Activated T-cell treated with anti-CD3 and anti-CD28 coated beads, Interleukin-2, amount 50 U/mL, for 4 hours (primary cell): ENCODE data around the gene OPRL1. TPM values are rescaled to one million over a fixed set of nuclear protein-coding genes. Genes with fewer than 3 reads are reported as not detected.

Experiments
- ATAC-seq, 2 donors: fragments of 200-7000 bp; cut with Tn5 transposase; one replicate each; pipeline ENCODE4 v1.10.0; 2021
- DNase-seq: peaks from one replicate; pipeline ENCODE4 v3.0.0-alpha.2; 2020
- H3K27me3 Mint-ChIP-seq: one replicate; pipeline ENCODE4 v1.8.0; 2021; ENCODE audit warnings: low read depth, mixed read lengths
- H3K36me3 Mint-ChIP-seq: one replicate; pipeline ENCODE4 v1.8.0; 2022; ENCODE audit warnings: mixed read lengths; ENCODE audit not compliant: insufficient read depth
- H3K4me1 Mint-ChIP-seq: one replicate; pipeline ENCODE4 v1.8.0; 2021; ENCODE audit warnings: low read depth, mixed read lengths
- H3K4me3 Mint-ChIP-seq: one replicate; pipeline ENCODE4 v1.8.0; 2021; ENCODE audit warnings: mild to moderate bottlenecking, moderate library complexity, mixed read lengths
- H3K9me3 Mint-ChIP-seq: one replicate; pipeline ENCODE4 v1.8.0; 2021; ENCODE audit warnings: mixed read lengths
- total RNA-seq, 3 donors: library from RNA; stranded (reverse); gene quantifications; one replicate each; pipeline ENCODE4 v1.2.1, GENCODE V29; 2021

The OPRL1 gene
- total RNA-seq, 3 donors from 2014 or later, result 0.05 to 0.11 TPM; not detected in 1

DNA sequence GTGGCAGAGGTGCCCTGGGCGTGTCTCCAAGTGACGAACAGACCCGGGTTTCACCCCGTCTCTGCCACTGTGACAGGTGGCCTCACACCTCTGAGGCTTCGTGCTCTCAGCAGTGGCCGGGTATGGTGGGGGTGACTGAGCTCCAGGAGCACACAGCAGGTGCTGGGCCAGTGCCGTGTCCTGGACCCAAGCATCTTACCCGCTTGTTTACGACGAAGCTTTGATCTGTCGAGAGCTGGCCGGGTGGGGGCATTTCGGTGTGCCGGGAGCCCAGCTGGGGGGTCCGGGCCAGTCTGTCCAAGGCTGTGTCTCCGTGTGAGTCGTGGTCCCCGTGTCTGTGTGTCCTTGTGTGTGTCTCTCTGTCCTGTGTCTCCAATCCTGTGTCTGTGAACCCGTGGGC lies 11.5 kb downstream of the OPRL1 start:
- H3K4me1 Mint-ChIP-seq, result peaks cover 1% of the 10 kb centered on the region
- DNase-seq (no peak), ATAC-seq (no peak)
- peaks cover 4% of the 10 kb centered on the region for H3K9me3 Mint-ChIP-seq
- no peaks in the 10 kb centered on the region for H3K36me3 Mint-ChIP-seq
- no peaks in the 10 kb centered on the region for H3K27me3 Mint-ChIP-seq
- no peak overlapping the region for H3K4me3 Mint-ChIP-seq

GRCh38 chr20:64091770-64092169 lies 11.9 kb downstream of the OPRL1 start:
- ATAC-seq, result no peak
- Mint-ChIP-seq H3K36me3 (peaks cover under 1% of the 10 kb centered on the region), H3K4me3 (no peak overlapping the region)

DNA sequence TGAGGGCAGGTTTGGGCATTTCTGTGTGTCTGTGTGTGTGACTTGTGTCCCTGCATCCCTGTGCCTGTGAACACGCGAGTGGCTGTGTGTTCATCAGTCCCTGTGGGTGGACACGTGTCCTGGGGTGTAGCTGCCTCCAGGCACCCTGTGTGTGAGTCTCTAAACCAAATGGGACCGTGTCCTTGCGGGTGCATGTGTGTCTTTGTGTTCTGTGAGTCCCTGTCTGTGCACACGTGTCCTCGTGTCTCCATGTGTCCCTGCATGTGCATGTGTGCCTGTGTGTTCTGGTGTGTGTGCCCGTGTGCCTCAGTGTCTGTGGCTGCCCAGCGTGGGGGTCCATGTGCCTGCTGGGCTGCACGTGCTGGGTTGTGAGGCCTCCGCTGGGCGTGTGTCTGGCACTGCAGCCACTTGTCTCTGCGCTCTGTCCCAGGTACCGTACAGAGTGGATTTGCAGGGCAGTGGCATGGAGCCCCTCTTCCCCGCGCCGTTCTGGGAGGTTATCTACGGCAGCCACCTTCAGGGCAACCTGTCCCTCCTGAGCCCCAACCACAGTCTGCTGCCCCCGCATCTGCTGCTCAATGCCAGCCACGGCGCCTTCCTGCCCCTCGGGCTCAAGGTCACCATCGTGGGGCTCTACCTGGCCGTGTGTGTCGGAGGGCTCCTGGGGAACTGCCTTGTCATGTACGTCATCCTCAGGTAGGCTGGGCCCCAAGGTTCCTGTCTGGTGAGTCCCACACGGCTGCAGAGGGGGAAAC lies 12.6 kb downstream of the OPRL1 start:
- ATAC-seq, result no peak

More at GRCh38 chr20:64091770-64092169, 11.9 kb downstream of the OPRL1 start:
- Mint-ChIP-seq H3K4me1 (peaks cover 2% of the 10 kb centered on the region), H3K27me3 (no peaks in the 10 kb centered on the region), H3K9me3 (peaks cover 4% of the 10 kb centered on the region)
- no peak for DNase-seq

DNA sequence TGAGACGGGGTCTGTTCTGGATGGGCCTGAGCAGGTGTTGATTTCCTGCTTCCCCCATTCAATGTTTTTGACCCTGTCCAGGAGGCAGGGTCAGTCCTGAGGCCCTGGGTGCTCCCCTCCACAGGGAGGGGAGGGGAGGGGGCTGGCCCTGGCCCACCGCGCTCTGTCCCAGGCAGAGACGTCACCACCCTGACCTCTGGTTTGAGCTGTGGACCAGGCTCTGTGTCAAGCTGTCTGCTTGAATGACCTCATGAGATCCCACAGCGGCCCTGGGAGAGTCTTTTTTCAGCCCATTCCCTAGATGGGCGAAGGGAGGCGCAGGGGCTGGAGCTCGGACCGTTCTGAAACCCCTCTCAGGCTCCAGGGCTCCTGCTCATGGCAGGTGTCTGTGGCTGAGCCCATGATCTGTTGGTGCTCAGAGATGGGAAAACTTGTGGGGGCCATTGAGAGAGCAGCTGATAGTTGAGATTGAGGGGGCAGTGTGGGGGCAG lies 13.2 kb downstream of the OPRL1 start:
- no peak for ATAC-seq
- H3K9me3 Mint-ChIP-seq, result peaks cover 3% of the 10 kb centered on the region
- no peak overlapping the region for H3K4me3 Mint-ChIP-seq
- no peaks in the 10 kb centered on the region for H3K27me3 Mint-ChIP-seq
- peaks cover 3% of the 10 kb centered on the region for H3K4me1 Mint-ChIP-seq
- DNase-seq, result no peak
- peaks cover 2% of the 10 kb centered on the region for H3K36me3 Mint-ChIP-seq

More for the DNA sequence above, 12.6 kb downstream of the OPRL1 start:
- Mint-ChIP-seq H3K4me3 (no peak overlapping the region), H3K36me3 (peaks cover 2% of the 10 kb centered on the region), H3K9me3 (peaks cover 4% of the 10 kb centered on the region), H3K27me3 (no peaks in the 10 kb centered on the region), H3K4me1 (peaks cover 3% of the 10 kb centered on the region)
- DNase-seq, result no peak

DNA sequence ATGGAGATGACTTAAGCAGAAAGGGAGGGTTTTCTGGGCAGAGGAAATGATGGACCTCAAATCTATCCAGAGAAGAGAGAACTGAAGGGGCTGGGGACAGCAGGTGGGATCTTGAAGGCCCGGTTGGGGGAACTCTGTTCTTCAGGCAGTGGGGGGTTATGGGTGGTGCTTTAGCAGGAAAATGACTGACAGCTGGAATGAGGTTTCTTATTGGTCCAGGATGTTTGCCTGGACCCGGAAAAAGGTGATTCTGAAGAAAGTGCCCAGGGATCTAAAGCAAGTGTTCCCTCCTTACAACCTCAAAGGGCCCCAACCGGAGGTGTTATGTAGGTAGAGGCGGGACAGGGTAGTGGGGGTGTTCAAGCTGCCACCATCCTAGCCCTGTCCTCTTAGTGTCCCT lies 15.6 kb downstream of the OPRL1 start:
- H3K27me3 Mint-ChIP-seq, result no peaks in the 10 kb centered on the region
- no peaks in the 10 kb centered on the region for H3K9me3 Mint-ChIP-seq
- no peak for DNase-seq
- peaks cover 2% of the 10 kb centered on the region for H3K36me3 Mint-ChIP-seq
- peaks cover 7% of the 10 kb centered on the region for H3K4me1 Mint-ChIP-seq
- ATAC-seq, result no peak
- no peak overlapping the region for H3K4me3 Mint-ChIP-seq

DNA sequence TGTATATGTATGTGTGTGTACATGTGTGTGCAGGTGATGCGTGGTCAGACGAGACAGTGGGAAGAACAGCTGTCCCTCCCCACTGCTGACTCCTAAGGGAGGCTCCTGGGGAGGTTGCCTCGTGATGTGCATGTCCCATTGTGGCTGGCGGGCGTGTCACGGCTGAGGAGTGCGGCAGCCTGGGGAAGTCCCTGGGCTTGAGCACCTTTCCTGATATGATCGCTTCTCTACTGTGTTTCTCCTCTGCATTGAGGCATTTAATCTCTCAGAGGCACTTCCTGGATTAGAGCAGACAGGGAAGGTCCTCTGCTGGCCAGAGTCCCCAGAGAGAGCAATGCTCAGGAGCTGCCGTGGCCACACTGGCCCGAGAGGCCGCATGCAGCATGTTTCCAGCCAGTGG lies 16.0 kb downstream of the OPRL1 start:
- DNase-seq, result no peak
- Mint-ChIP-seq H3K4me1 (peaks cover 10% of the 10 kb centered on the region), H3K4me3 (no peak overlapping the region), H3K9me3 (no peaks in the 10 kb centered on the region), H3K36me3 (peaks cover 2% of the 10 kb centered on the region), H3K27me3 (peaks cover 1% of the 10 kb centered on the region)
- no peak for ATAC-seq

DNA sequence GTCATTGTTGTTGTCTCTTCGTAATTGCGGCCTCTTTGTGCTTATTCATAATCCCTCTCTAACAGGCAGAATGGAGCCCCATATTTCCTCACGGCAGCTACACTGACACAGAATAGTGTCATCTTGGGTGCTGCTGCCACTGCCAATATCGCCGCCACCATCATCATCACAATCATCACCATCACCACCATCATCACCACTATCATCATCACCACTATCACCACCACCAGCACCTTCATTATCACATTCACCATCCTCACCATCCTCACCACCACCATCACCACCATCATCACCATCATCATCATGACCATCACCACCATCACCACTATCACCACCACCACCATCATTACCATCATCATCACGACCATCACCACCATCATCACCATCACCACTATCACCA lies 16.7 kb downstream of the OPRL1 start:
- Mint-ChIP-seq H3K4me3 (no peak overlapping the region), H3K4me1 (peaks cover 15% of the 10 kb centered on the region), H3K36me3 (peaks cover 2% of the 10 kb centered on the region), H3K27me3 (peaks cover 7% of the 10 kb centered on the region), H3K9me3 (no peaks in the 10 kb centered on the region)
- DNase-seq (no peak), ATAC-seq (no peak)

DNA sequence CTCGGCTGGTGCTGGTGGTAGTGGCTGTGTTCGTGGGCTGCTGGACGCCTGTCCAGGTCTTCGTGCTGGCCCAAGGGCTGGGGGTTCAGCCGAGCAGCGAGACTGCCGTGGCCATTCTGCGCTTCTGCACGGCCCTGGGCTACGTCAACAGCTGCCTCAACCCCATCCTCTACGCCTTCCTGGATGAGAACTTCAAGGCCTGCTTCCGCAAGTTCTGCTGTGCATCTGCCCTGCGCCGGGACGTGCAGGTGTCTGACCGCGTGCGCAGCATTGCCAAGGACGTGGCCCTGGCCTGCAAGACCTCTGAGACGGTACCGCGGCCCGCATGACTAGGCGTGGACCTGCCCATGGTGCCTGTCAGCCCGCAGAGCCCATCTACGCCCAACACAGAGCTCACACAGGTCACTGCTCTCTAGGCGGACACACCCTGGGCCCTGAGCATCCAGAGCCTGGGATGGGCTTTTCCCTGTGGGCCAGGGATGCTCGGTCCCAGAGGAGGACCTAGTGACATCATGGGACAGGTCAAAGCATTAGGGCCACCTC lies 18.7 kb downstream of the OPRL1 start:
- peaks cover 17% of the 10 kb centered on the region for H3K4me1 Mint-ChIP-seq
- H3K4me3 Mint-ChIP-seq, result no peak overlapping the region
- peaks cover 2% of the 10 kb centered on the region for H3K36me3 Mint-ChIP-seq
- peaks cover 16% of the 10 kb centered on the region for H3K27me3 Mint-ChIP-seq
- ATAC-seq (no peak), DNase-seq (no peak)
- H3K9me3 Mint-ChIP-seq, result no peaks in the 10 kb centered on the region

GRCh38 chr20:64099086-64099786 lies 19.4 kb downstream of the OPRL1 start:
- DNase-seq, result no peak
- Mint-ChIP-seq H3K36me3 (peaks cover 2% of the 10 kb centered on the region), H3K4me1 (peaks cover 17% of the 10 kb centered on the region), H3K27me3 (peaks cover 20% of the 10 kb centered on the region), H3K4me3 (no peak overlapping the region), H3K9me3 (no peaks in the 10 kb centered on the region)
- ATAC-seq, result no peak

DNA sequence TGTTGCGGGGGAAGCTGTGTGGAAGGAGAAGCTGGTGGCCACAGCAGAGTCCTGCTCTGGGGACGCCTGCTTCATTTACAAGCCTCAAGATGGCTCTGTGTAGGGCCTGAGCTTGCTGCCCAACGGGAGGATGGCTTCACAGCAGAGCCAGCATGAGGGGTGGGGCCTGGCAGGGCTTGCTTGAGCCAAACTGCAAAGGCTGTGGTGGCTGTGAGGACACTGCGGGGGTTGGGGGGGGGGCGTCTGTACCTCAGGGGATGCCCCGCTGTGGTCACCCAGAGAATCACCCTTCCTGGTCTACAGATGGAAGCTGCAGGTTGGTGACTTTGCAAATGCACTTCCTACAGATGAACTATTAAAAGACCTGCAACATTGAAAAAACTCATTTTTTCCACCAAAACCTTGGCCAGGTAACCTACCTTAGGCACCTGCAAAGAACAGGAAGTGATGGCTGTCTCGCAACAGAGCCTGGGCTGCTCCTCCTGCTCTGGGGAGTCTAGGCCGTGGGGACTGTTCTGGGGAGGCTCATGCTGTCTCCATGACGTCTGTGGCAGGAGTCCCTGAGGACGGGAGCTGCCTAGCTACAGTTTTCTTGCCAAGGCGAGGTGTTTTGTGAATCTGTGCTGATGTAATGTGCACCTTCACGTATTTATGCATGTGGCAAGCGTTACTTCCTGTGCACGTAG lies 20.1 kb downstream of the OPRL1 start:
- peaks cover 17% of the 10 kb centered on the region for H3K4me1 Mint-ChIP-seq
- no peaks in the 10 kb centered on the region for H3K9me3 Mint-ChIP-seq
- ATAC-seq (no peak), DNase-seq (no peak)
- peaks cover 2% of the 10 kb centered on the region for H3K36me3 Mint-ChIP-seq
- peaks cover 20% of the 10 kb centered on the region for H3K27me3 Mint-ChIP-seq
- no peak overlapping the region for H3K4me3 Mint-ChIP-seq

DNA sequence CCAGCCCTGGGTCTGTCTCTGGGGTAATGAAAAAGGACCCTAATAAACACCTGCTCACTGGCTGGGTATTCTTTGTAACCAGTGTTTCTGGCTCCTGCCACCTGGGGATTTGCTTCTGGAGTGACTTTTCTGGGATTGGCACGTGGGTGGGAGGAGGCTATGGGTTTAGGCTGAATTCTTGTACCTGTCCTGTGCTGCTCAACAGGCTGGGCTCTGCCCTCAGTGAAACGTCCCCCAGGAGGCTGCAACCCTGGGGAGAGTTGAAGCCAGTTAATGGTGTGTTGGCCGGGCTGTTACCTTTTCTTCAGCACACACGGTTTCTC lies 20.6 kb downstream of the OPRL1 start:
- Mint-ChIP-seq H3K27me3 (peaks cover 20% of the 10 kb centered on the region), H3K4me1 (peaks cover 17% of the 10 kb centered on the region), H3K9me3 (no peaks in the 10 kb centered on the region), H3K36me3 (peaks cover 2% of the 10 kb centered on the region), H3K4me3 (no peak overlapping the region)
- no peak for DNase-seq
- ATAC-seq, result no peak

DNA sequence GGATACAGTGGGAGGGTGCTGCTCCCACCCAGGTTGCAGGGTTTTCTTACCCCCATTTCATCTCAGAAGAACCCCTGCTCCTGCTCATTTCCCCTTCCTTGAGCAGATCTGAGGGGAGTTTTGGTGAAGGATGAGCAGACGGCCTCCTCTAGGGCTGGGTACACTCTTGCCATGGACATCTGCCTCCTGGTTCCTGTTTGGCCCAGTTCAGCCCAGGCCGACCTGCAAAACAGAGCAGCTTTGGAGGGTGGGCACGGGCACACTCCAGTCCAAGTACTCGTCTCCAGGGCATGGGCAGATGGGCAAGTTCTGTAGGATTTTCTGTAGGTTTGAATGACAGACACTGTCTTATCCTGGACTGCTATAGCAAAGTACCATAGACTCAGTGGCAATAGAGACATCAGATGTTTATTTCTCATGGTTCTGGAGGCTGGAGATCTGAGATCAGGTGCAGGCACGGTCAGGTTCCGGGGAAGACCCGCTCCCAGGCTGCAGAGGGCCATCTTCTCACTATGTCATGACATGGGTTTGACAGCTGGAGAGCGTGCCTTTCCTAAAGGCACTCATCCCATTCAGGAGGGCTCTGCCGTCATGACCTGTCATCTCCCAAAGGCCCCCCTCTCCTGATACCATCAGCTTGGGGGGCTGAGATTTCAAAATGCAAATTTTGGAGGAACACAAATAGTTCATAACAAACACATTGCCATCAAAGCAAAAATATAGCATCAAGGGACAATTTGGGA lies 21.2 kb downstream of the OPRL1 start:
- peak overlapping the region; percentile 37 for H3K4me3 Mint-ChIP-seq
- DNase-seq (no peak), ATAC-seq (no peak)
- H3K36me3 Mint-ChIP-seq, result peaks cover 2% of the 10 kb centered on the region
- no peaks in the 10 kb centered on the region for H3K9me3 Mint-ChIP-seq
- peaks cover 22% of the 10 kb centered on the region for H3K27me3 Mint-ChIP-seq
- peaks cover 17% of the 10 kb centered on the region for H3K4me1 Mint-ChIP-seq

DNA sequence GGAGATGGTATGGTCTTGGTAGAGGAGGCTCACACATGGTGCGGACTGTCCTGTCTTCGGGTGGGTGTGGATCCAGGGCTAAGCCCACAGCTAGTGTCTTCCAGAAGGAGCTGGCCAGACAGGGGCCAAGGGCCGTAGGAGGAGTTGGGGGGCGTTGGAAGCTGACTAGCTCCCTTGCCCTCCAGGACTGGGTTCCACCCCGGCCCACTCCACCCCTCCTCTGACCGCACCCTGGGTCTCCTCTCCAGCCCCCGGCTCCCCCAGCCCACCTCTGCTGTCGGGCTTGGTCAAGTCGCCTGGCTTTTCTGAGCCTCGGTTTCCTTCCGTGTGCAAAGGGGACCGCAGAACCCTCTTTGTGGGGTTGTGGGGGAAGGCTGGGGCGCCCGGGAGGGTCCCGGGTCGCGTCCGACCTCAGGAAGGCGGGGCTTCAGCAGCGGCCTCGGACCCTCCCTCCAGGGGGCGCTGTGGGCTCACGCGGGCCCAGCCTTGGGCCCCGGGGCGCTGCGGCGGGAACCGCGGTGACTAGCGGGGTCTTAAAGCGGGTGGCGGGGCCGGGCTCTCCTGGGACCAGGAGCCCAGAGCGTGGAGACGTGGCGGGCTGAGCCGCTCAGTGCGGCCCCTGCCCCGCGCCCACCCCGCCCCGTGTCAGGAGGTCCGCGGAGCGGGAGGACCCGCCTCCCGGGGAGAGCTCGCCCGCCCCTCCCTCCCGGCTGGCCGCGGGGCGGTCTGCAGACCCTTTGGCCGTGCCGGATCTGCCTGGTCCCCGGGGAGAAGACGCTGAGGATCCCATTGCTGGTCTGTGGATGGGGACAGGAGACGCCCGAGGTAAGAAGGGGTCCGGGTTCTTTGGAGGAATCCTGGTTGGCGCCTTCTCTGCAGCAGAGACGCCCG lies 22.1 kb downstream of the OPRL1 start:
- ATAC-seq (peak; percentile 86 to 90), DNase-seq (peak; percentile 62)
- Mint-ChIP-seq H3K36me3 (no peaks in the 10 kb centered on the region), H3K4me1 (peaks cover 15% of the 10 kb centered on the region), H3K27me3 (peaks cover 22% of the 10 kb centered on the region), H3K4me3 (peak overlapping the region; percentile 37), H3K9me3 (no peaks in the 10 kb centered on the region)
